H1 (cell line): ENCODE data around the gene MECR. TPM values are rescaled to one million over a fixed set of nuclear protein-coding genes. Genes with fewer than 3 reads are reported as not detected.

Experiments
- CTCF ChIA-PET: fragments of 300-600 bp; sonication (Branson Sonifier 250); formaldehyde crosslinking; loops from one replicate; lab custom pipeline; 2021; ENCODE audit not compliant: partially characterized antibody; lab: Charles Lee
- POLR2A ChIA-PET: fragments of 300-600 bp; sonication (Branson Sonifier 250); formaldehyde crosslinking; loops from one replicate; lab custom pipeline; 2021; ENCODE audit warnings: inconsistent platforms; ENCODE audit not compliant: partially characterized antibody; lab: Charles Lee
- DNase-seq, 2 experiments: peaks; one replicate each; pipeline versions ENCODE4 v3.0.0 to v3.0.0-alpha.2; 2010 to 2022; ENCODE audit warnings: low spot score in 2 of 2, low read depth in 1 of 2, mixed read lengths in 1 of 2
- FAIRE-seq: peaks from 2 replicates; lab custom pipeline; 2011; peaks lifted over from hg19 to GRCh38; lab: Jason Lieb, UNC
- H2AFZ ChIP-seq: 2 replicates; pipeline ENCODE4 v1.8.1; 2012; ENCODE audit warnings: low read length, inconsistent platforms
- H2AK5ac ChIP-seq: 2 replicates; pipeline ENCODE4 v1.6.1; 2013; ENCODE audit warnings: low read depth, low read length
- H2BK120ac ChIP-seq: replicated peaks from 2 replicates; pipeline ENCODE3; 2013; ENCODE audit warnings: low read depth, low read length, inconsistent platforms
- H2BK12ac ChIP-seq: 2 replicates; pipeline ENCODE4 v1.6.1; 2013; ENCODE audit warnings: low read depth, low read length
- H2BK15ac ChIP-seq: 2 replicates; pipeline ENCODE4 v1.6.1; 2013; ENCODE audit warnings: low read length
- H2BK20ac ChIP-seq: 2 replicates; pipeline ENCODE4 v1.6.1; 2013; ENCODE audit warnings: low read length
- H2BK5ac ChIP-seq: 2 replicates; pipeline ENCODE4 v1.6.1; 2013; ENCODE audit warnings: low read depth, low read length
- H3K14ac ChIP-seq: 2 replicates; pipeline ENCODE4 v1.6.1; 2013; ENCODE audit warnings: inconsistent platforms; ENCODE audit not compliant: insufficient read length
- H3K18ac ChIP-seq: 2 replicates; pipeline ENCODE4 v1.6.1; 2013; ENCODE audit warnings: low read length; ENCODE audit errors: extremely low read depth
- H3K23ac ChIP-seq: 2 replicates; pipeline ENCODE4 v1.6.1; 2013; ENCODE audit warnings: inconsistent platforms; ENCODE audit not compliant: insufficient read length
- H3K23me2 ChIP-seq: 2 replicates; pipeline ENCODE4 v1.6.1; 2013; ENCODE audit warnings: low read depth, low read length
- H3K27ac ChIP-seq: 2 replicates; pipeline ENCODE4 v1.6.1; 2011; ENCODE audit warnings: low read depth, low read length, inconsistent platforms
- H3K27me3 ChIP-seq, 4 experiments: replicated peaks in 1 of 4; 1 replicate in 1 of 4; 2 replicates in 3 of 4; pipeline versions ENCODE4 v1.6.1 to v1.8.1; 2011 to 2013; ENCODE audit warnings: low read length in 3 of 4, mild to moderate bottlenecking in 3 of 4, inconsistent platforms in 2 of 4, mixed read lengths in 2 of 4, moderate library complexity in 1 of 4; ENCODE audit not compliant: control insufficient read depth in 3 of 4, insufficient read depth in 3 of 4; ENCODE audit errors: extremely low read depth in 1 of 4
- H3K36me3 ChIP-seq, 4 experiments: 2 replicates each; pipeline versions ENCODE4 v1.6.1 to v1.8.1; 2011 to 2013; ENCODE audit warnings: mild to moderate bottlenecking in 4 of 4, low read length in 3 of 4, moderate library complexity in 2 of 4, control low read depth in 1 of 4, inconsistent platforms in 1 of 4; ENCODE audit not compliant: insufficient read depth in 4 of 4, control insufficient read depth in 2 of 4
- H3K4ac ChIP-seq: replicated peaks from 2 replicates; pipeline ENCODE3; 2013; ENCODE audit warnings: low read length, low read depth, mixed read lengths, inconsistent platforms; ENCODE audit not compliant: insufficient read length
- H3K4me1 ChIP-seq, 4 experiments: replicated peaks in 1 of 4; 1 replicate in 1 of 4; 2 replicates in 3 of 4; pipeline versions ENCODE4 v1.6.1 to v1.8.1; 2011 to 2013; ENCODE audit warnings: low read length in 3 of 4, inconsistent platforms in 2 of 4, mixed read lengths in 1 of 4; ENCODE audit not compliant: insufficient read depth in 4 of 4, control insufficient read depth in 3 of 4
- H3K4me2 ChIP-seq, 2 experiments: 2 replicates each; pipeline versions ENCODE4 v1.6.1 to v1.8.1; 2011 to 2013; ENCODE audit warnings: low read depth in 2 of 2, low read length in 2 of 2, control low read depth in 1 of 2, inconsistent platforms in 1 of 2, mild to moderate bottlenecking in 1 of 2; ENCODE audit not compliant: insufficient read depth in 1 of 2
- H3K4me3 ChIP-seq, 4 experiments: fragments of 200-600, 300-600 bp in 1 of 4; sonication (generic), shearing (Covaris generic), sonication (Bioruptor Twin) in 1 of 4; 2 replicates each; pipeline versions ENCODE4 v1.5.1 to v1.8.1; 2011 to 2016; ENCODE audit warnings: low read length in 4 of 4, low read depth in 3 of 4, control low read depth in 2 of 4, inconsistent platforms in 2 of 4, mild to moderate bottlenecking in 2 of 4, mixed read lengths in 1 of 4, moderate library complexity in 1 of 4; ENCODE audit not compliant: insufficient read depth in 2 of 4; ENCODE audit errors: extremely low read depth in 1 of 4
- H3K56ac ChIP-seq: replicated peaks from 2 replicates; pipeline ENCODE3; 2013; ENCODE audit warnings: low read depth, mild to moderate bottlenecking, mixed read lengths, low read length, inconsistent platforms; ENCODE audit not compliant: insufficient read length
- H3K79me1 ChIP-seq: 2 replicates; pipeline ENCODE4 v1.6.1; 2013; ENCODE audit warnings: low read depth, low read length, control low read depth
- H3K79me2 ChIP-seq, 2 experiments: 2 replicates each; pipeline versions ENCODE4 v1.6.1 to v1.8.1; 2012 to 2013; ENCODE audit warnings: low read length in 2 of 2, mild to moderate bottlenecking in 2 of 2, inconsistent platforms in 1 of 2; ENCODE audit not compliant: insufficient read depth in 2 of 2, control insufficient read depth in 1 of 2
- H3K9ac ChIP-seq, 4 experiments: replicated peaks in 1 of 4; 1 replicate in 1 of 4; 2 replicates in 3 of 4; pipeline versions ENCODE4 v1.6.1 to v1.8.1; 2011 to 2013; ENCODE audit warnings: low read depth in 3 of 4, low read length in 3 of 4, control low read depth in 2 of 4, mild to moderate bottlenecking in 2 of 4, moderate library complexity in 2 of 4, inconsistent platforms in 1 of 4; ENCODE audit errors: extremely low read depth in 1 of 4
- H3K9me3 ChIP-seq, 2 experiments: 2 replicates each; pipeline versions ENCODE4 v1.6.1 to v1.8.1; 2012 to 2013; ENCODE audit warnings: mild to moderate bottlenecking in 2 of 2, moderate library complexity in 2 of 2, control low read depth in 1 of 2, inconsistent platforms in 1 of 2, low read depth in 1 of 2, low read length in 1 of 2, mixed read lengths in 1 of 2; ENCODE audit not compliant: insufficient read depth in 2 of 2
- H4K20me1 ChIP-seq, 2 experiments: replicated peaks in 1 of 2; 2 replicates each; pipeline versions ENCODE3 to v1.8.1; 2011 to 2013; ENCODE audit warnings: inconsistent platforms in 2 of 2, low read length in 2 of 2, mild to moderate bottlenecking in 1 of 2; ENCODE audit not compliant: insufficient read depth in 2 of 2, control insufficient read depth in 1 of 2
- H4K5ac ChIP-seq: 2 replicates; pipeline ENCODE4 v1.6.1; 2013; ENCODE audit warnings: low read length, low read depth, mixed read lengths, inconsistent platforms; ENCODE audit not compliant: insufficient read length
- H4K8ac ChIP-seq: 2 replicates; pipeline ENCODE4 v1.8.0; 2013; ENCODE audit warnings: mild to moderate bottlenecking, moderate library complexity, low read length, inconsistent platforms; ENCODE audit not compliant: insufficient read depth; ENCODE audit errors: extremely low read depth
- H4K91ac ChIP-seq: replicated peaks from 2 replicates; pipeline ENCODE3; 2013; ENCODE audit warnings: low read length, mixed read lengths, inconsistent platforms; ENCODE audit not compliant: insufficient read length
- CTCF ChIP-seq, 3 experiments: IDR thresholded peaks; 1 replicate in 2 of 3; 2 replicates in 1 of 3; pipeline versions ENCODE4 v1.5.1 to v1.6.1; 2011; ENCODE audit warnings: low read length in 3 of 3, mild to moderate bottlenecking in 3 of 3, inconsistent platforms in 2 of 3, low read depth in 1 of 3, moderate library complexity in 1 of 3; ENCODE audit not compliant: insufficient read depth in 1 of 3; ENCODE audit errors: control extremely low read depth in 1 of 3
- HDAC6 ChIP-seq: IDR thresholded peaks from one replicate; pipeline ENCODE4 v1.7.1; 2012; ENCODE audit warnings: low read depth, mild to moderate bottlenecking, inconsistent platforms, low read length, moderate library complexity
- RBBP5 ChIP-seq: IDR thresholded peaks from 2 replicates; pipeline ENCODE4 v1.7.1; 2012; ENCODE audit warnings: low read depth, mild to moderate bottlenecking, inconsistent platforms, low read length, moderate library complexity, borderline replicate concordance
- RFX5 ChIP-seq: IDR thresholded peaks from 2 replicates; pipeline ENCODE4 v1.6.1; 2011; ENCODE audit warnings: low read depth, low read length, improper control_type of control experiment, borderline replicate concordance
- SIX5 ChIP-seq: IDR thresholded peaks from 2 replicates; pipeline ENCODE4 v1.6.1; 2011; ENCODE audit warnings: mild to moderate bottlenecking, low read depth, low read length
- SUZ12 ChIP-seq: fragments of 200-600 bp; sonication (generic); IDR thresholded peaks from 2 replicates; pipeline ENCODE4 v1.6.1; 2012; ENCODE audit warnings: mild to moderate bottlenecking, inconsistent platforms, low read length, moderate library complexity, mixed read lengths
- TEAD4 ChIP-seq: IDR thresholded peaks from 2 replicates; pipeline ENCODE4 v1.6.1; 2012; ENCODE audit warnings: low read depth, low read length, inconsistent platforms, mixed read lengths
- WGBS, 2 experiments: shearing (Covaris generic) in 1 of 2; methylation state at CpG; one replicate each; pipeline versions ENCODE4 v1.1.6 to v1.1.7; 2013 to 2015; ENCODE audit warnings: low lambda C conversion rate in 2 of 2, mixed read lengths in 2 of 2, inconsistent platforms in 1 of 2, low coverage in 1 of 2, missing lambda C conversion rate in 1 of 2; ENCODE audit not compliant: insufficient replicate concordance in 2 of 2, insufficient coverage in 1 of 2, insufficient read length in 1 of 2; ENCODE audit errors: extremely low coverage in 1 of 2, missing lambda C conversion rate in 1 of 2; 5-methylcytosine and 5-hydroxymethylcytosine counted together
- polyA plus RNA-seq, 7 experiments: library from polyadenylated mRNA; depleted of rRNA in 3 of 7; stranded (reverse) in 5 of 7; unstranded in 2 of 7; fragments of >200 nt in 5 of 7; fragments of 200-250 nt in 2 of 7; gene quantifications; 1 replicate in 5 of 7; 2 replicates in 1 of 7; 4 replicates in 1 of 7; pipeline versions ENCODE4 v1.2.1 to v1.2.3, GENCODE V29; 2011 to 2013; ENCODE audit warnings: missing spikeins in 2 of 7, mixed read lengths in 2 of 7
- total RNA-seq: library from RNA; stranded (reverse); fragmentation: NEBNext Ultra II Directional; extraction: Animal tissue kit (Norgen Biotek cat#: 25700); gene quantifications from 2 replicates; pipeline ENCODE4 v1.2.1, GENCODE V29; 2021

MECR gene
- total and polyA plus RNA-seq, 2 of the 8 experiments (the other 6 are each of a cell fraction or from before 2014, with no cell fraction given), result 24.2 to 24.4 TPM

- FAIRE-seq (no peak), DNase-seq (no peak)
- Histone ChIP-seq H4K5ac (peak overlapping the region; percentile 65), H2BK12ac (peak overlapping the region; percentile 90; the same call in 1 of the 2 replicates), H3K27me3 (peaks cover 13 to 34% (median 29%) of the 10 kb centered on the region in 4 experiments), H3K56ac (no peak overlapping the region), H3K14ac (no peak overlapping the region), H2BK15ac (peak overlapping the region; percentile 99), H3K4ac (peak overlapping the region; percentile 94), H2AK5ac (peak overlapping the region; percentile 92; the same call in 1 of the 2 replicates), H3K23ac (no peak overlapping the region), H3K18ac (0 out of 2 replicates have a peak overlapping the region, but pooled peaks have one; percentile 78), H3K36me3 (no peaks in the 10 kb centered on the region; a peak in 1 of 8 replicates), H2BK20ac (peak overlapping the region; percentile 100), H3K4me1 (peaks cover 10 to 36% (median 24%) of the 10 kb centered on the region in 4 experiments), H4K91ac (peak overlapping the region; percentile 99), H3K79me2 (no peaks in the 10 kb centered on the region; a peak in 1 of 4 replicates), H3K4me2 (peak overlapping the region; percentile 18 to 19; a peak in 1 of 4 replicates), H3K4me3 (0 out of 8 replicates have a peak overlapping the region, but pooled peaks of 2 of the 4 experiments have one; percentile 3 to 10), H3K9me3 (no peaks in the 10 kb centered on the region), H3K27ac (no peak overlapping the region), H3K23me2 (peaks cover 20% of the 10 kb centered on the region), H2BK120ac (peak overlapping the region; percentile 93), H3K79me1 (peaks cover 4% of the 10 kb centered on the region; the same call in 1 of the 2 replicates), H4K20me1 (peaks cover 0 to 8% of the 10 kb centered on the region in 2 experiments), H4K8ac (no peak overlapping the region), H2BK5ac (peak overlapping the region; percentile 62; the same call in 1 of the 2 replicates), H3K9ac (no peak overlapping the region), H2AFZ (no peak overlapping the region)
- ChIA-PET POLR2A (interaction anchor here (0.6 to 2.2 kb wide), 6 partner anchors 10 to 44 kb away, joined by 3 to 11 read pairs (median 4); partner anchors contain the start of gene MECR), CTCF (interaction anchor here (0.7 to 12.3 kb wide), 28 partner anchors 9 to 1475 kb away, joined by 3 to 113 read pairs (median 6); no protein-coding TSS in a partner anchor)
- WGBS, 2 experiments, result 88% methylated on average over 2 of the region's 2 CpGs; no CpG with 5 or more reads in 1 of the 2 experiments
- TF ChIP-seq RBBP5 (no peak), RFX5 (no peak), HDAC6 (no peak), SUZ12 (no peak), SIX5 (no peak), TEAD4 (no peak), CTCF (IDR thresholded peaks at IDR 0.05; ENCODE audit: control extremely low read depth in 1 of 3, insufficient read depth in 1 of 3, low read depth in 1 of 3, low read length in 3 of 3) (no peak)
Measured at GRCh38 chr1:29240986-29241385, 10.3 kb upstream of the MECR start.
